IMR-90 (cell line): ENCODE measurements around the gene WDR53. TPM values are rescaled to one million over a fixed set of nuclear protein-coding genes. Genes with fewer than 3 reads are reported as not detected.
"Not testable (repeated sequence)": the region's sequence is repeated elsewhere in the genome, so short reads cannot be mapped to it uniquely, and the experiment has no call there.

ENCODE experiments used
- ATAC-seq: fragments of 200-7000 bp; cut with Tn5 transposase; 2 replicates; pipeline ENCODE4 v1.9.1; 2020; ENCODE audit warnings: low read depth, mild to moderate bottlenecking, moderate library complexity
- BruUV-seq: library from RNA; stranded (reverse); fragments of 400-500 nt; replicated peaks from 2 replicates; lab custom pipeline; 2021; lab: Mats Ljungman, UMichigan
- CTCF ChIA-PET: fragments of 300-600 bp; formaldehyde crosslinking; extraction: SDS; loops from one replicate; lab custom pipeline; 2021; ENCODE audit warnings: antibody characterized with exemption; lab: Yijun Ruan, JAX
- POLR2A ChIA-PET: fragments of 300-600 bp; sonication (Branson Sonifier 250); formaldehyde crosslinking; loops from one replicate; lab custom pipeline; 2022; ENCODE audit warnings: antibody characterized with exemption; ENCODE audit not compliant: unreplicated experiment; lab: Charles Lee
- DNase-seq: peaks from one replicate; pipeline ENCODE4 v3.0.0; 2013
- H2AFZ ChIP-seq: replicated peaks from 2 replicates; pipeline ENCODE3; 2013; ENCODE audit warnings: low read length, mild to moderate bottlenecking; ENCODE audit not compliant: poor library complexity
- H2AK5ac ChIP-seq: 2 replicates; pipeline ENCODE4 v1.6.1; 2013; ENCODE audit warnings: low read depth, low read length, inconsistent platforms
- H2AK9ac ChIP-seq: replicated peaks from 2 replicates; pipeline ENCODE3; 2013; ENCODE audit warnings: mild to moderate bottlenecking, low read depth, low read length, moderate library complexity; ENCODE audit not compliant: poor library complexity
- H2BK120ac ChIP-seq: 2 replicates; pipeline ENCODE4 v1.6.1; 2013; ENCODE audit warnings: low read depth, low read length, inconsistent platforms
- H2BK15ac ChIP-seq: 3 replicates; pipeline ENCODE4 v1.6.1; 2013; ENCODE audit warnings: low read depth, low read length, inconsistent platforms
- H2BK20ac ChIP-seq: 2 replicates; pipeline ENCODE4 v1.6.1; 2013; ENCODE audit warnings: low read depth, mild to moderate bottlenecking, inconsistent platforms, low read length, moderate library complexity
- H2BK5ac ChIP-seq: 2 replicates; pipeline ENCODE4 v1.6.1; 2013; ENCODE audit warnings: mild to moderate bottlenecking, low read depth, low read length, inconsistent platforms; ENCODE audit not compliant: poor library complexity, severe bottlenecking
- H3K14ac ChIP-seq: replicated peaks from 2 replicates; pipeline ENCODE4 v1.6.1; 2013; ENCODE audit warnings: low read depth, low read length, inconsistent platforms
- H3K18ac ChIP-seq: 2 replicates; pipeline ENCODE4 v1.6.1; 2013; ENCODE audit warnings: low read depth, low read length, control low read depth
- H3K23ac ChIP-seq: 2 replicates; pipeline ENCODE4 v1.6.1; 2013; ENCODE audit warnings: low read depth, low read length, inconsistent platforms
- H3K27ac ChIP-seq: 2 replicates; pipeline ENCODE4 v1.5.1; 2013; ENCODE audit warnings: mild to moderate bottlenecking, control low read depth, low read length; ENCODE audit not compliant: insufficient read depth
- H3K27me3 ChIP-seq: 2 replicates; pipeline ENCODE4 v1.6.1; 2013; ENCODE audit warnings: low read length; ENCODE audit not compliant: control insufficient read depth, insufficient read depth
- H3K36me3 ChIP-seq: 2 replicates; pipeline ENCODE4 v1.6.1; 2013; ENCODE audit warnings: low read length, mixed read lengths; ENCODE audit not compliant: control insufficient read depth, insufficient read depth
- H3K4ac ChIP-seq: 2 replicates; pipeline ENCODE4 v1.6.1; 2013; ENCODE audit warnings: low read depth, low read length, inconsistent platforms
- H3K4me1 ChIP-seq: 2 replicates; pipeline ENCODE4 v1.6.1; 2013; ENCODE audit warnings: low read length, mixed read lengths; ENCODE audit not compliant: control insufficient read depth, insufficient read depth
- H3K4me2 ChIP-seq: 2 replicates; pipeline ENCODE4 v1.6.1; 2013; ENCODE audit warnings: low read depth, mild to moderate bottlenecking, control low read depth, low read length, moderate library complexity
- H3K4me3 ChIP-seq: 2 replicates; pipeline ENCODE4 v1.5.1; 2013; ENCODE audit warnings: low read depth, mild to moderate bottlenecking, control low read depth, low read length, moderate library complexity; ENCODE audit not compliant: insufficient read depth
- H3K56ac ChIP-seq: 2 replicates; pipeline ENCODE4 v1.6.1; 2013; ENCODE audit warnings: low read length, inconsistent platforms; ENCODE audit not compliant: insufficient read depth; ENCODE audit errors: extremely low read depth
- H3K79me1 ChIP-seq, 2 experiments: 2 replicates each; pipeline ENCODE4 v1.6.1; 2013; ENCODE audit warnings: low read length in 2 of 2, inconsistent platforms in 1 of 2, low read depth in 1 of 2
- H3K9ac ChIP-seq: 2 replicates; pipeline ENCODE4 v1.6.1; 2013; ENCODE audit warnings: low read depth, low read length, control low read depth
- H3K9me1 ChIP-seq: 2 replicates; pipeline ENCODE4 v1.6.1; 2013; ENCODE audit warnings: low read length, inconsistent platforms; ENCODE audit not compliant: insufficient read depth
- H3K9me3 ChIP-seq: 2 replicates; pipeline ENCODE4 v1.6.1; 2013; ENCODE audit warnings: low read length; ENCODE audit not compliant: control insufficient read depth, insufficient read depth
- H4K20me1 ChIP-seq: 2 replicates; pipeline ENCODE4 v1.6.1; 2013; ENCODE audit warnings: low read length, inconsistent platforms; ENCODE audit not compliant: insufficient read depth
- H4K5ac ChIP-seq: 2 replicates; pipeline ENCODE4 v1.6.1; 2013; ENCODE audit warnings: mild to moderate bottlenecking, low read depth, low read length, control low read depth
- H4K8ac ChIP-seq, 2 experiments: 2 replicates each; pipeline ENCODE4 v1.6.1; 2013; ENCODE audit warnings: low read depth in 2 of 2, low read length in 2 of 2, control low read depth in 1 of 2, inconsistent platforms in 1 of 2
- H4K91ac ChIP-seq: 2 replicates; pipeline ENCODE4 v1.6.1; 2013; ENCODE audit warnings: low read depth, low read length, inconsistent platforms; ENCODE audit not compliant: insufficient read depth
- CEBPB ChIP-seq: IDR thresholded peaks from 2 replicates; pipeline ENCODE4 v1.6.1; 2012; ENCODE audit warnings: low read depth, low read length, improper control_type of control experiment
- CTCF ChIP-seq: conservative IDR thresholded peaks from 2 replicates; pipeline ENCODE4 v1.5.1; 2012; ENCODE audit warnings: mild to moderate bottlenecking, low read depth, low read length, improper control_type of control experiment
- ELK1 ChIP-seq: fragments of 150-350 bp; IDR thresholded peaks from 2 replicates; pipeline ENCODE4 v1.6.1; 2016; ENCODE audit warnings: low read depth, mild to moderate bottlenecking, low read length, moderate library complexity, borderline replicate concordance
- MAZ ChIP-seq: IDR thresholded peaks from 2 replicates; pipeline ENCODE4 v1.6.1; 2012; ENCODE audit warnings: low read depth, mild to moderate bottlenecking, low read length, improper control_type of control experiment, moderate library complexity, borderline replicate concordance
- SMC3 ChIP-seq: fragments of 150-350 bp; IDR thresholded peaks from 2 replicates; pipeline ENCODE4 v1.6.1; 2016; ENCODE audit warnings: low read depth, mild to moderate bottlenecking, antibody characterized with exemption, low read length, moderate library complexity
- WGBS, 2 experiments: methylation state at CpG; one replicate each; pipeline versions ENCODE4 v1.1.5 to v1.1.7; 2013; ENCODE audit warnings: missing lambda C conversion rate in 2 of 2; ENCODE audit not compliant: insufficient read length in 1 of 2; ENCODE audit errors: extremely low coverage in 2 of 2; 5-methylcytosine and 5-hydroxymethylcytosine counted together
- dilution Hi-C: fragments of 300-500 bp; cut with HindIII; formaldehyde crosslinking; loops from one replicate; pipeline ENCODE4 v1.14.3; 2018; ENCODE audit warnings: low sequenced_read_pairs; ENCODE audit not compliant: unreplicated experiment
- in situ Hi-C: fragments of 300-500 bp; cut with MboI; formaldehyde crosslinking; loops from 3 replicates; pipeline ENCODE4 v1.14.3; 2019; ENCODE audit warnings: low sequenced_read_pairs, inconsistent platforms, mixed read lengths
- intact Hi-C: fragments of 100-400 bp; cut with micrococcal nuclease; formaldehyde crosslinking; loops from 2 replicates; pipeline ENCODE4 v1.10.0; 2022
- polyA plus RNA-seq, 3 experiments: library from polyadenylated mRNA; depleted of rRNA; stranded (reverse); fragments of >200 nt; gene quantifications; 2 replicates each; pipeline ENCODE4 v1.2.3, GENCODE V29; 2012; ENCODE audit warnings: low replicate concordance in 1 of 3
- total RNA-seq: library from RNA; depleted of rRNA; stranded (reverse); fragments of >200 nt; gene quantifications from 2 replicates; pipeline ENCODE4 v1.2.3, GENCODE V29; 2012

Gene WDR53
- total and polyA plus RNA-seq, 2 of the 4 experiments (the other 2 are of a cell fraction): 5.7 to 5.9 TPM

GRCh38 chr3:196552253-196552652 lies 16.1 kb downstream of the WDR53 start:
- H4K8ac ChIP-seq: no peak overlapping the region
- H2BK5ac ChIP-seq: no peak overlapping the region
- in situ Hi-C loops: no loop called here
- BruUV-seq: no TSS peak
- H3K14ac ChIP-seq: no peak overlapping the region
- H3K79me1 ChIP-seq: peaks cover 0 to 4% of the 10 kb centered on the region in 2 experiments; a peak in 1 of 4 replicates
- H3K27ac ChIP-seq: no peak overlapping the region
- no peak overlapping the region for H2AFZ ChIP-seq
- no CpG with 5 or more reads among the region's 5 CpGs for WGBS, 2 experiments
- no peak for DNase-seq
- no peak overlapping the region for H2AK9ac ChIP-seq
- no peak overlapping the region for H3K23ac ChIP-seq
- no peak overlapping the region for H2AK5ac ChIP-seq
- no peak overlapping the region for H3K9ac ChIP-seq
- H3K18ac ChIP-seq: no peak overlapping the region
- intact Hi-C loops: no loop called here
- no peaks in the 10 kb centered on the region for H3K27me3 ChIP-seq
- POLR2A ChIA-PET: no interaction called here
- H3K4me1 ChIP-seq: no peaks in the 10 kb centered on the region
- no peak overlapping the region for H2BK120ac ChIP-seq
- no peak overlapping the region for H2BK20ac ChIP-seq
- no peak overlapping the region for H3K4me2 ChIP-seq
- ATAC-seq: no peak
- no peak overlapping the region for H4K5ac ChIP-seq
- no peaks in the 10 kb centered on the region for H3K9me1 ChIP-seq
- no peaks in the 10 kb centered on the region for H4K20me1 ChIP-seq
- CTCF ChIA-PET: no interaction called here
- H3K56ac ChIP-seq: no peak overlapping the region
- no peak overlapping the region for H3K4ac ChIP-seq
- no peak for TF ChIP-seq ELK1
- TF ChIP-seq MAZ: no peak
- TF ChIP-seq CEBPB: no peak
- TF ChIP-seq CTCF: no peak
- TF ChIP-seq SMC3: no peak
- dilution Hi-C loops: no loop called here
- H3K4me3 ChIP-seq: no peak overlapping the region
- 0 out of 2 replicates have a peak, but pooled peaks cover 4% of the 10 kb centered on the region for H3K36me3 ChIP-seq
- peaks cover 6% of the 10 kb centered on the region; the same call in 1 of the 2 replicates for H3K9me3 ChIP-seq
- H4K91ac ChIP-seq: no peak overlapping the region
- H2BK15ac ChIP-seq: no peak overlapping the region

GRCh38 chr3:196550172-196550571 lies 18.2 kb downstream of the WDR53 start:
- H3K23ac ChIP-seq, POLR2A ChIA-PET, H2BK15ac ChIP-seq, H3K36me3 ChIP-seq, H3K4me2 ChIP-seq, H3K27ac ChIP-seq, BruUV-seq, H3K4ac ChIP-seq, H3K27me3 ChIP-seq, H2AK9ac ChIP-seq, H3K14ac ChIP-seq, H2BK120ac ChIP-seq, H2AK5ac ChIP-seq, H3K9me3 ChIP-seq, H3K18ac ChIP-seq, H3K79me1 ChIP-seq, H3K9me1 ChIP-seq, DNase-seq, H4K91ac ChIP-seq, CTCF ChIA-PET, H3K9ac ChIP-seq, H3K4me1 ChIP-seq, H3K56ac ChIP-seq, H4K20me1 ChIP-seq, in situ Hi-C loops, H2BK20ac ChIP-seq, H2BK5ac ChIP-seq, H2AFZ ChIP-seq, dilution Hi-C loops, H4K8ac ChIP-seq, intact Hi-C loops, H3K4me3 ChIP-seq, ATAC-seq, H4K5ac ChIP-seq: not testable (repeated sequence)
- WGBS, 2 experiments: 50% methylated on average over 1 of the region's 3 CpGs; no CpG with 5 or more reads in 1 of the 2 experiments
